ENCODE data around the gene CAPN13.

CAPN13 gene

DNA sequence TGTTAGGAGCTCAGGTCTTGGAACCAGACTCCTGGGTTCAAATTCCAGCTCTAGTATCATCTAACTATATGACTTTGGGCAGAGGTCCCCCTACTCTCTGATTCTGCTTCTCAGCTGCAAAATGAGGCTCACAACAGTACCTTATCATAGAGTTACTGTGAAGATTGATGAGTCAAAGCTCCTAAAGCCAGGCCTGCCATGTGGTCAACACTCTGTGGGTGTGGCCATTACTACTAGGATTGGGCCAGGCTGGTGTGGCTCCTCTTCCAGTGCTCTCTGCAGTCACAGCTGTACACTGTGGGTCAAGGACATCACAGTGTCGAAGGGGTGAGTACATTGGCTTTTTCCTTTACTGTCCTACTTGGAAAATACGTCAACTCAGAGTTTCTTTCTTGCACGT, 22.6 kb downstream of the CAPN13 start:
- DNase-seq: no peak

DNA sequence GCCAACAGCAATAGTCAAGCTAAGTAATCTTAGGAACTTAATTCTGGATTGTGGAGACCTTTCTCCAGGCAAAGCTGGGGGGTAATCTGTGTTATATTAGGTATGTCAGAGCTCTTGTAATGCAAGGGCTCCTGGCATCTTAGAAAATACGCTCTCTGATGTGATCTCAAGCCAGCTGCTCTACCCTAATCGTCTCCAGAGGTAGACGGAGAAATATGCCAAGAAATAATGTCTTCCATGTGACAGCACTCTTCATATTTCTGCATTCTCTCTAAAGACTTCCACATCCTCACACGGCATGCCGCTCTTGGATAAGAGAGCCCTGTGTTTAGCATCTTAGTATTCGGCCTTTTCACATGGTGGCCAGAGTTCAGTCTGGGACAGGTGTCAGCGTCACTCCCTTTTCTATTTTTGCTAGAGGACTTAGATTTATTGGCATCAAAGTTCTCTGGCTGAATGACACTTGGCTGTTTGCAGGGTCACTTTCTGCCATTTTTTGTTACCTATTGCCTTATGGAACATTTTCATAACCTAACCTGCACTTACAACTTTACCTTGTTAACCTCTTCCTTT, 25.2 kb downstream of the CAPN13 start:
- no peak for DNase-seq

DNA sequence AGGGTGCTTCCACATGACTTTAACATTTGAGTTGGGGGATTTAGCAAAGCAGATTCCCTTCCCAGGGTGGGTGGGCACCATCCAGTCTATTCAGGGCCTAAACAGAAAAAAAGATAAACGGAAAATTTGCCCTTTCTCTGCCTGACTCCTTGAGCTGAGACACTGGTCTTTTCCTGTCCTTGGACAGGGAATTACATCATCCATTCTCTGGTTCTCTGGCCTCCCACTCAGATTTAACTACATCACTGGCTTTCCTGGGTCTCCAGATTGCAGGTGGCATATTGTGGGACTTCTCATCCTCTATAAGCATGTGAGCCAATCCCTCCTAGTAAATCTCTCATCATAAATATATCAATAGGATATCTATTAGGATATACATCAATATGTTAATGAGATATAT, 25.8 kb downstream of the CAPN13 start:
- DNase-seq: no peak

DNA sequence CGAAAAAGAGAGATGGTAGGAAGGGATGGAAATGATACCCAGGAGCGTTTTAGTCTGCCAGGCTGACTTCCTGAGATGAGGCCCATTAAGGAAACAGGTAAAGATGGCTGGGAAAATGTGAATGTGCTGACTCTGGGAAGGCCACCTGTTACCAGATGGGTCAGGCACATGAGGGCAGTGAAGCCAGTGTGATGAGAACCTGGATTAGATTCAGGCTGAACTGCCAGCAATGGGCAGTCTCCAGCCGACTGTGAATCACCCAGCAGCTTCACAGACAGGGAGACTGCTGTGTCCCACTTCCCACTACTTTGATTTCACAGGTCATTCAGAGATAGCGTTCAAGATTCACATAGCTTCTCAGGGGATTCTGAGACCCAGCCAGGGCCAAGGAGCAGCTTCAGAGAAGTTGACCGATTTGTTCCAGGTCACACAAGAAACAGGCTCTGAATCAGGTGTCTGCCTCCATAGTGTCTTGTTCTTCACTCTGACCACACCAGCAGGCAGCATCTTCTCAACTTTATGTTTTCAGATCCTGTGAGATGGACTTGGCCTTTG, 26.4 kb downstream of the CAPN13 start:
- DNase-seq: no peak

GRCh38 chr2:30778611-30779010, 28.6 kb downstream of the CAPN13 start:
- DNase-seq: no peak

GRCh38 chr2:30777661-30778505, 29.4 kb downstream of the CAPN13 start:
- DNase-seq: no peak

DNA sequence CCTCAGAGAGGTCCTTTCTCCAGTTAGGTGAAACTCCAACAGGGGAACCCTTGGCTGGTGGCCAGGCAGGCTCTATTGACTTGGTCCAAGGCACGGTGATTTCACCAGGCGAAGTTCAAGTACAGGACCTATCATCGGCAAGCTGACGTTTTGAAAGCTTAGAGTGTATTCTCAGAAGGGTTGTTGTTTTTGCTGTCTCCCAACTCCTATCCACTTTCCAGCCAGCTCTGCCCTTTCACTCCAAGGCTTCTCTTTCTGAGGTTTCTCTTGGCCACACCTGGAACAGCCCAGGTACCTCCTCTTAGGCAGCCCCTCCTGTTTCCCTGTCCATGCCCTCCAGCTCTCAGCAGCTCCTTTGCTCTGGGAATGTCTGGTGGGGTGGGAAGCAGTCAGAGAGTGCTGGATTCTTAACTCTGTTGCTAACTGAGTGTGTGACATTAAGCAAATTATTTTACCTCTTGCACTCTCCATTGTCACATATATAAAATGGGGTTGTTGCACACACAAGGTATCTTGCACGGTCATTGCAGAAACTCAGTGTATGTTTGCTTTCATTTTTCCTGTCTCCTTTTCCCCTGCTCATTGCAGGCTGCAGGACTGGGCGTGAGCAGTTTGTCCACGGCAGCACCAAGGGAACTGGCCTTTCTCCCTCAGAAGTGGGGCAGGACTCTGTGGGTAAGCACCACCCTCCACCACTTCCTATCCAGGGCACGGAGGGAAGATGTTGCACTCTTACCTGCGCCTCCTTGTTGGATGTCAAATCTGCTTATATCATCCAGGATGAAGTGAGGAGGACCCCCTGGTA, 30.2 kb downstream of the CAPN13 start:
- no peak for DNase-seq

- no peak for DNase-seq
These were observed 31.4 kb downstream of the CAPN13 start for GRCh38 chr2:30775833-30776232.

GRCh38 chr2:30772021-30772705, 35.1 kb downstream of the CAPN13 start:
- no peak for DNase-seq

DNA sequence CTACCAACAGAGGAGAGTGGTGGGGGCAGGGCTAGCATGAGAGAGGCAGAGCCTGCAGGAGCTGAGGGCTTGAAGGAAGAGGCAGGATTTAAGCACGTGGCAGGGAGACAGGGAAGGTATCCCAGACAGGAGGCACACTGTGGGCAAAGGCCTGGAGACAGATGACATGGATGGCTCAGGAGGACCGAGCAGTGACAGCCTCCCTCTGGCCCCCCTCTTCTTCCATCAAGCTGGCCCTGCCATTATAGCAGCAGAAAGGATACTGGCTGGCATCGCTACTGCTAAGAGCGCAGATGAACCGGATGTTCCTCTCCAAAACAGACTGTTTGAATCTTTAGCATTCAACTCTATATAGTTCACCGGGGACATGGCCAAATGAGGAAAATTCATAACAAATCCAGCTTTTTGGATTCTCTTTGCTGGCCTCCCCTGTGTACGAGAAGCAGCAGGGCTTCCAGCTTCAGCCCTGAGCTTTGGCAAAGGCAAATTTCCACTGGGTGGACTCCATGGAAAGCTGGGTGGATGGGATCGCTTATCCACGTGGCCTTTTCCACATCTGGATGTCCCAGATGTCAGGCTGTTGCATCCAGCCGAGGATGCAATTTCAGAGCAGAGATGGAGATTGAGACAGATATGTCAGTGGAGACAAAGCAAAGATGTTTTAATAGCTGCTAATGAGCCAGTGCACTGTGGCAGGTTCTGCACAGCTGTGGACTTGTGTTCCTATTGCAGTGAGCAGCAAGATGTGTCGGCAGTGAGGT, 36.2 kb downstream of the CAPN13 start:
- DNase-seq: no peak

DNA sequence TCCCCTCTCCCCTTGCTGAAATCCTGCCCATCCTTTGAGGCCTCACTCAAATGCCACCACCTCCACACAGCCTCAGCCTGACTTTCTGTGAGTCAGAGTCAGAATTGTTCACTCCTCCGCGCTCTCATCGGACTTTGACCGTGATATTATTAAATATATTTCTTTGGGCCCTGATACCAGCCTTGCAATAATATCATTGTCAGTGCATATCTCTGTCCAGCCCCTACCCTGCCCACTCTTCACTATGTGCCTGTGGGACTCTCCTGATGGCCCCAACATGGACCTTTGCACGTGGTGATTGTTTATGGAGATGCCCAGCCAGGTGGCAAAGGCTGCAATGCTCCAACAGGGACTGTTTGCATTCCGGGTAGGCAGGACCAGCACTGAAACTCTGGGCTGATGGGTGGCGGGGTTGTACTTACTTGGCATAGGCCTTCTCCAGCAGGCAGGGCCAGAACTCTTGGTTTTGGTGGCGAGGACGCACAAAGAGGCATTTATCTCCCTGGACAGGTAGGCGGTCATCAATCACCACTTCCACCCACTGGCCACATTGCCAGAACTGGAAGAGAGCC, 37.3 kb downstream of the CAPN13 start:
- no peak for DNase-seq

- no peak for DNase-seq
These were observed 37.8 kb downstream of the CAPN13 start for GRCh38 chr2:30769481-30769780.

DNA sequence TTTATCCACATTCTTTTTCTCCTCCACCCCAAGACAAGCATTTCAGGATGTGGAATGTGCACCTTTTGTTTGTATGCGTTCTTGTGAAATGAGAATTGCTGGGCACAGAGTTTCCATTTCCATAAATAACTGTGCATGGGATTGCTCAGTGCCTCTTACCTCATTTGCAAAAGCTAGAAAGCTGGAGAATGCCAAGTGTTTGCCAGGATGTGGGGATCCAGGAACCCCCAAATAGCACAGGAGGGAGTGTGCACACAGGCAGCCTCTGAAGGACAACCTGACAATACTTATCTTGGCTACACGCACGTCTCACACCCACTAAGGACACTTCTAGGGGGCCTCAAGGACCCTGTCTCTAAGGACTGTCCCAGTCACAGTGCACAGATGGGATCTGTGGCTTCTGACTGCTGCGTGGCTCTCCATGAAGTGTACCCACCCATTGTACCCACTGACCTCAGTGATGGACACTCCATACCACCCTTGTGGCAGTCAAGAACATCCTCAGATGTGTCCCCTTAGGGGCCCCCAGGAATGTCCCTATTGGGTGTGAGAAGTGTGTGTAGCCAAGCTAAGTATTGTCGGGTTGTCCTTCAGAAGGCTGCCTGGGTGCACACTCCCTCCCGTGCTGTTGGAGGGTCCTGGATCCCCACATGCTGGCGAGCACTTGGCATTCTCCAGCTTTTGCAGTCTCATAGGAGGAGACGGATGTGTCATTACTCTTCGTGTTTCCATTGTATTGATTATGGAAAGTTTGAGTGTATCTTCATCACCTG, 38.4 kb downstream of the CAPN13 start:
- no peak for DNase-seq

DNA sequence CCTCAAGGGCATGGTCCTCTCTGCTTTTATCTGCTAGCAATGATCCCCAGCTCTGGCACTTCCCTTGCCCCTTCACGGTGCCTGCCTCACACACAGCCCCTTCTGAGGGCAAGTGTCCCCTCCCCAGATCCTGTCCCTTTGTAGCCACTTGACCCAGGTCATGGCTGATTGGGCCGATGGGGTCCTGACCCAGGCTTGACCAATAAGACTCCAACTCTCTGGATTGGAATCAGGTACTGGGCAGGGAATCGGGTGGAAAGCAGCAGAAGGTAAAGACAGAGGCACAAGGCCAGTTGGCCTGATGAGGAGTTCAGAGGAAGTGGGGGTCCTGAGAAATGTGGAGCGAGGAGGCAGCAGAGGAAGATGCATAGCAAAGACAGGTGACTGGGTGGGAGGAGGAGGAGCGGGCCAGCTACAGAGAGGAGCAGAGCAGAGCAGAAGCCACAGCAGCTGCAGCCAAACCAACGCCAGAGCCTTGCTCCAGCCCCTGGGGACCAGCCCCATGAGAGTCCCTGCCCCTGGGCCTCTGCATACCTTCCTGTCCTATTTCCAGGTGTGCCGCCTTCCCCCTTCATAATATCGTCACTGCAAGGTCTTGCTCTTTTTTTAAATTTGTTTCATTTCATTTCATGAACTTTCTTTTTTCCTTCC, 39.1 kb downstream of the CAPN13 start:
- DNase-seq: no peak

GRCh38 chr2:30766666-30767065, 40.6 kb downstream of the CAPN13 start:
- no peak for DNase-seq

GRCh38 chr2:30765876-30766470, 41.3 kb downstream of the CAPN13 start:
- no peak for DNase-seq

- DNase-seq: no peak
These were observed 42.1 kb downstream of the CAPN13 start for GRCh38 chr2:30765191-30765590.

- DNase-seq: no peak
These were observed 43.0 kb downstream of the CAPN13 start for GRCh38 chr2:30764021-30764800.

GRCh38 chr2:30763151-30763660, 44.0 kb downstream of the CAPN13 start:
- no peak for DNase-seq
